Hematopoietic multipotent progenitor cell treated with erythropoietin and hydrocortisone succinate and interleukin-3 and kit ligand, for 6 days (in vitro differentiated cells): Measurements from ENCODE around the gene UBE2S.
"Not testable (repeated sequence)": the region's sequence is repeated elsewhere in the genome, so short reads cannot be mapped to it uniquely, and the experiment has no call there.

ENCODE experiments used
- DNase-seq: peaks from one replicate; pipeline ENCODE4 v3.0.0-alpha.2; 2015

Gene UBE2S

GRCh38 chr19:55407550-55407799 is at the start of gene UBE2S:
TSS of gene UBE2S (minus strand) at chr19:55407788. CDS start at chr19:55407589, 199 bp downstream.
- DNase-seq: not testable (repeated sequence)

GRCh38 chr19:55456347-55456746 is 48.8 kb upstream of the UBE2S start:
- no peak for DNase-seq

GRCh38 chr19:55455576-55456235 is 48.1 kb upstream of the UBE2S start:
- DNase-seq: no peak

GRCh38 chr19:55454787-55455243 is 47.2 kb upstream of the UBE2S start:
- DNase-seq: peak; percentile 78

GRCh38 chr19:55453511-55454260 is 46.1 kb upstream of the UBE2S start:
- DNase-seq: no peak

GRCh38 chr19:55452749-55453346 is 45.3 kb upstream of the UBE2S start:
- peak; percentile 93 for DNase-seq

GRCh38 chr19:55451965-55452748 is 44.6 kb upstream of the UBE2S start:
- peak; percentile 38 for DNase-seq

- peak; percentile 42 for DNase-seq
Measured at GRCh38 chr19:55451163-55451964, 43.8 kb upstream of the UBE2S start.

GRCh38 chr19:55449469-55449868 is 41.9 kb upstream of the UBE2S start:
- DNase-seq: no peak

- DNase-seq: not testable (repeated sequence)
Measured at GRCh38 chr19:55448175-55448490, 40.5 kb upstream of the UBE2S start.

GRCh38 chr19:55447421-55448174 is 40.0 kb upstream of the UBE2S start:
- DNase-seq: peak; percentile 88

GRCh38 chr19:55446060-55446459 is 38.5 kb upstream of the UBE2S start:
- no peak for DNase-seq

GRCh38 chr19:55444646-55445045 is 37.1 kb upstream of the UBE2S start:
- DNase-seq: no peak

GRCh38 chr19:55443824-55444480 is 36.4 kb upstream of the UBE2S start:
- peak; percentile 97 for DNase-seq

GRCh38 chr19:55443045-55443823 is 35.6 kb upstream of the UBE2S start, which contains the start of gene SHISA7:
TSS of gene SHISA7 (minus strand) at chr19:55443300. CDS start at chr19:55442863, 437 bp downstream.
- DNase-seq: peak; percentile 84

- DNase-seq: peak; percentile 59
Measured at GRCh38 chr19:55442372-55442961, 34.9 kb upstream of the UBE2S start.

- DNase-seq: peak; percentile 74
Measured at GRCh38 chr19:55441692-55442321, 34.2 kb upstream of the UBE2S start.

GRCh38 chr19:55441319-55441691 is 33.7 kb upstream of the UBE2S start:
- DNase-seq: peak; percentile 60

- DNase-seq: peak; percentile 65
Measured at GRCh38 chr19:55440411-55441105, 33.0 kb upstream of the UBE2S start.
